ENCODE data around the gene ZG16.

ZG16 gene

DNA sequence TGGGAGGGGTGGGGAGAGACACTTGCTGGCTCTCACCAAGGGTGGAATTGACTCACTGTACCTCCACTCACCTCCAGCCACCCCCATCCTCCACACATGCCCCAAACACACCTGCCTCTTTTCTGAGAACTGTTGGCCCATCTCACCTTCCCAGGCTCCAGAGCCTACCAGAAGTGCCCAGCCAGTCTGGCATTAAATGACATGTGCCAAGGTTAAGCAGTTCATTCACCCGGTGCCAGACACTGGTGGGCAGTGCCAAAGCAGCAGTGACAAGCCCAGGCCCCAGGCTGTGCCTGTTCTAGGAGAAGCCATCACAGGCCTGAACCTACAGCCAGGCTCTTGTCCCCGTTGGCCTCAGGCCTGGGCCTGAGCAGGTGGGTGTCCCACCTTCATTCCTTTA lies 53.4 kb downstream of the ZG16 start:
- DNase-seq: no peak

Data from NCI-H1092 treated with DMSO at 0.1 percent for 48 hours (cell line).